ENCODE measurements around the gene UQCR11. TPM values are rescaled to one million over a fixed set of nuclear protein-coding genes. Genes with fewer than 3 reads are reported as not detected.

The UQCR11 gene
- total RNA-seq, 1 donor from 2014 or later = 81.9 TPM

GRCh38 chr19:1616875-1617274 is 11.6 kb upstream of the UQCR11 start:
- no peak for DNase-seq (ENCODE audit: low read depth, low spot score)

GRCh38 chr19:1616396-1616795 is 11.1 kb upstream of the UQCR11 start:
- DNase-seq (ENCODE audit: low read depth, low spot score) = no peak

GRCh38 chr19:1615156-1615765 is 10.0 kb upstream of the UQCR11 start:
- no peak for DNase-seq (ENCODE audit: low read depth, low spot score)

- no peak for DNase-seq (ENCODE audit: low read depth, low spot score)
Observed at GRCh38 chr19:1613808-1614570, 8.7 kb upstream of the UQCR11 start.

GRCh38 chr19:1613146-1613545 is 7.9 kb upstream of the UQCR11 start:
- DNase-seq (ENCODE audit: low read depth, low spot score) = no peak

GRCh38 chr19:1612114-1613086 is 7.1 kb upstream of the UQCR11 start:
- DNase-seq (ENCODE audit: low read depth, low spot score) = no peak

GRCh38 chr19:1611353-1611752 is 6.1 kb upstream of the UQCR11 start:
- no peak for DNase-seq (ENCODE audit: low read depth, low spot score)

- DNase-seq (ENCODE audit: low read depth, low spot score) = no peak
Observed at GRCh38 chr19:1610579-1610978, 5.3 kb upstream of the UQCR11 start.

GRCh38 chr19:1609680-1610474 is 4.6 kb upstream of the UQCR11 start:
- no peak for DNase-seq (ENCODE audit: low read depth, low spot score)

GRCh38 chr19:1609103-1609396 is 3.8 kb upstream of the UQCR11 start:
- no peak for DNase-seq (ENCODE audit: low read depth, low spot score)

- no peak for DNase-seq (ENCODE audit: low read depth, low spot score)
Observed at GRCh38 chr19:1608359-1609102, 3.3 kb upstream of the UQCR11 start.

GRCh38 chr19:1606138-1606651 is 933 bp upstream of the UQCR11 start:
- no peak for DNase-seq (ENCODE audit: low read depth, low spot score)

GRCh38 chr19:1602091-1602707 is 3.1 kb downstream of the UQCR11 start:
- no peak for DNase-seq (ENCODE audit: low read depth, low spot score)

- no peak for DNase-seq (ENCODE audit: low read depth, low spot score)
Observed at GRCh38 chr19:1601613-1602064, 3.6 kb downstream of the UQCR11 start.

GRCh38 chr19:1599460-1599846 is 5.8 kb downstream of the UQCR11 start:
- DNase-seq (ENCODE audit: low read depth, low spot score) = no peak

- DNase-seq (ENCODE audit: low read depth, low spot score) = no peak
Observed at GRCh38 chr19:1598777-1599459, 6.3 kb downstream of the UQCR11 start.

- no peak for DNase-seq (ENCODE audit: low read depth, low spot score)
Observed at GRCh38 chr19:1593501-1593772, 11.8 kb downstream of the UQCR11 start.

GRCh38 chr19:1592755-1593500 is 12.3 kb downstream of the UQCR11 start, which contains the start of gene MBD3:
Gene MBD3 (minus strand): TSS chr19:1592865. CDS start chr19:1592631, 234 bp downstream.
- peak; percentile 82 for DNase-seq (ENCODE audit: low read depth, low spot score)

Measured in pulmonary artery endothelial cell (primary cell).